ENCODE results near the gene TUBGCP6. TPM values are rescaled to one million over a fixed set of nuclear protein-coding genes. Genes with fewer than 3 reads are reported as not detected.

Gene TUBGCP6
- total RNA-seq, 2 experiments from 2014 or later: 41.4 to 43.8 TPM

DNA sequence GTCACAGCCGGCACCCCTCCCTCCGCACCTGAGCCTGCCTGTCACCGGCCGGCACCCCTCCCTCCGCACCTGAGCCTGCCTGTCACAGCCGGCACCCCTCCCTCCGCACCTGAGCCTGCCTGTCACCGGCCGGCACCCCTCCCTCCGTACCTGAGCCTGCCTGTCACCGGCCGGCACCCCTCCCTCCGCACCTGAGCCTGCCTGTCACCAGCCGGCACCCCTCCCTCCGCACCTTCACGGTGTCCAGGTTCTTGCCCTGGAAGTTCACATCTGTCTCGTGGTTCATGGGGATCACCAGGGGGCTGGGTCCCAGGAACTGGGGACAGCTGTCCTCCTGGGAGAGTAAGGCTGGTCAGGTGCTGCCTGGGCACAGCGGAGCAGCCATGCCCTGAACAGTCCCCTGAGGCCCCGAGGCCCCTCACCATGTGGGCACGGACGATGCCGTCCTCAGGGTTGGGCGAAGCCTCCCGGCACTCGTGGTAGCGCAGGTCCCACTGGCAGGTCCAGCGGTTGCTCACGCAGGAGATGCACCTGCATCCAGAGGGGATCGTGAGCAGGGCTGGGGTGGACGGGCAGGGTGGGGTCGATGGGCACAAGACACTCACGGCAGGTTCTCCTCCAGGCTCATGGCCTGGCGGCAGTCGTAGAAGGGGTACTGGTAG, 40.9 kb upstream of the TUBGCP6 start:
- Mint-ChIP-seq H3K4me1 (ENCODE audit: low read depth) (no peaks in the 10 kb centered on the region), H3K27ac (no peak overlapping the region), H3K9me3 (no peaks in the 10 kb centered on the region), H3K27me3 (peaks cover 5% of the 10 kb centered on the region), H3K36me3 (no peaks in the 10 kb centered on the region), H3K4me3 (no peak overlapping the region)
- POLR2A ChIA-PET: interaction anchor here (0.6 kb wide), 1 partner anchor 71 kb away, joined by 4 read pairs; no protein-coding TSS in a partner anchor
- intact Hi-C loops (cut with micrococcal nuclease): no loop called here
- DNase-seq: no peak
- CTCF ChIA-PET: no interaction called here

DNA sequence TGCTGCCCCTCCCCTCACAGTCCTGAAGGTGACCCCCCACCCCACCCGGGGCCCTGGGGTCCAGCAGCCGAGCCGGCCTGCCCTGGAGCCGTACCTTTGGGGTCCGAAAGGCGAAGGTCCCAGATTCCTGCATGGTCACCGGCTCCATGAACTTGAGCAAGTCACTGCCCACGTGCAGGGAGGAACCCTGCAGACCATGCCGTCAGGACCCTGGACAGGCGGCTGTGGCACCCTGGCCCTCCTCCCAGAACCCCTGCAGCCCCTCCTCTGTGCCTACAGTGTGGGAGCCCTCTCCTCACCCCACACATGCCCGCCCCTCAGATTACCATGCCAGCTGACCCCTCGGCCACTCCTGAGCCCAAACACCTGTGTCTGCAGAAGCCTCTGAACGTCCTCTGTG, 39.7 kb upstream of the TUBGCP6 start:
- no peak for DNase-seq
- intact Hi-C loops (cut with micrococcal nuclease): no loop called here
- no peaks in the 10 kb centered on the region for H3K36me3 Mint-ChIP-seq
- no peaks in the 10 kb centered on the region for H3K4me1 Mint-ChIP-seq (ENCODE audit: low read depth)
- ChIA-PET CTCF (no interaction called here), POLR2A (no interaction called here)
- H3K4me3 Mint-ChIP-seq: no peak overlapping the region
- H3K27ac Mint-ChIP-seq: no peak overlapping the region
- no peaks in the 10 kb centered on the region for H3K9me3 Mint-ChIP-seq
- H3K27me3 Mint-ChIP-seq: peaks cover 3% of the 10 kb centered on the region

DNA sequence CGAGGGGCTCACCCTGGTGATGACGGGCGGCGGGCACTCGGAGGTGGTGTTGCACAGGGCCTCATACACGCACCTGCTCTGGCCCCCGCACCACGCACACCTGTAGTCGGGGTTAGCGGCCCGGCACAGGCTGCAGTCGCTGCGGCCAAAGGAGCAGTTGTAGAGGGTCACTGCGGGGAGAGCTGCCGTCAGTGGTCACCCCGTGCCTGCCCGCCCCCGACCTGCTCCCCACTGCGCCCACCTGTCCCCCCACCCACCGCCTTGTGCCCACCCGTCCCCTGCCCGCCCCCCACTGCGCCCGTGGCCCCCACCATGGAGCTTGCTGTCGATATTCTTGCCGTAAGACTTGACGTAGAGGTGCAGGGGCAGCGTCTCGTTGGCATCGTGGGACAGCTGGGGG, 39.0 kb upstream of the TUBGCP6 start:
- DNase-seq: no peak
- Mint-ChIP-seq H3K27me3 (peaks cover 3% of the 10 kb centered on the region), H3K36me3 (no peaks in the 10 kb centered on the region), H3K4me1 (ENCODE audit: low read depth) (no peaks in the 10 kb centered on the region), H3K9me3 (no peaks in the 10 kb centered on the region), H3K4me3 (no peak overlapping the region), H3K27ac (no peak overlapping the region)
- ChIA-PET CTCF (no interaction called here), POLR2A (no interaction called here)
- intact Hi-C loops (cut with micrococcal nuclease): no loop called here

DNA sequence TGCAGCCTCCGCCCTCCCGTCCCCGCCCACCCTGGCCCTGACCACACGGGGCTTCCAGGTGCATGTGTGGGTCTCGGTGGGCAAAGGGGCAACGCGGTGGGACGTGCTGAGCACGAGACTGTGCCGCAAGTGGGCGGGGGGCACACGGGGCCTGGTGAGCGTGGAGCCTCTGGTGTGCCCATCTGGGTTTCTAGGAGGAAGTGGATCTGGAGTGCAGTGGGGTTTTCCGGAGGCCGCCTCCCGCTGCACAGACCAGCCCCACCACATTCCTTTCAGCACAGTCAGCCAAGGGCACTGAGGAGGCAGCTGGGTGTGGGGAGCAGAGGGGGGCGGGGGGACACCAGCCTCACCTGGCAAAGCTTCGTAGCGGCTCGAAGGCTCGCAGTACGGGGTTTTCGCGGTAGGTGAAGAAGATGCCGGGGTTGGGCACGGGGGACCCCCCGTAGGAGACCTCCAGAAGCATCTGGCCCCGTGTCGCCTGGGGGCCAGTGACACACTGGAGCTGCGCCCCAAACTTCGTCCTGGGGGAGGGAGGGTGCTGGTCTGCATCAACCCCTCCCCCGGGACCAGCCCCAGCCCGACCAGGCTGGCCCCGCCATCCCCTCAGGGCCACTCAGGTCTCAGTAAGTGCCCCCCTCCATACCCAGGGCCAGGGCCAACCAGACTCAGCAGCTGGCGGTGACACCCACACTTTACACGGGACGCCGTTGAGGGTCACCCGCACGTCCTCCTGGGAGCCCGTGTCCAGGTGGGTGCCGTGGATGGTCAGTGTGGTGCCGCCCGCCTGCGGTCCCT, 37.7 kb upstream of the TUBGCP6 start:
- CTCF ChIA-PET: no interaction called here
- no peak for DNase-seq
- H3K27ac Mint-ChIP-seq: no peak overlapping the region
- H3K4me1 Mint-ChIP-seq (ENCODE audit: low read depth): no peaks in the 10 kb centered on the region
- no peaks in the 10 kb centered on the region for H3K9me3 Mint-ChIP-seq
- POLR2A ChIA-PET: no interaction called here
- H3K27me3 Mint-ChIP-seq: peaks cover 3% of the 10 kb centered on the region
- no peaks in the 10 kb centered on the region for H3K36me3 Mint-ChIP-seq
- intact Hi-C loops (cut with micrococcal nuclease): no loop called here
- H3K4me3 Mint-ChIP-seq: no peak overlapping the region

DNA sequence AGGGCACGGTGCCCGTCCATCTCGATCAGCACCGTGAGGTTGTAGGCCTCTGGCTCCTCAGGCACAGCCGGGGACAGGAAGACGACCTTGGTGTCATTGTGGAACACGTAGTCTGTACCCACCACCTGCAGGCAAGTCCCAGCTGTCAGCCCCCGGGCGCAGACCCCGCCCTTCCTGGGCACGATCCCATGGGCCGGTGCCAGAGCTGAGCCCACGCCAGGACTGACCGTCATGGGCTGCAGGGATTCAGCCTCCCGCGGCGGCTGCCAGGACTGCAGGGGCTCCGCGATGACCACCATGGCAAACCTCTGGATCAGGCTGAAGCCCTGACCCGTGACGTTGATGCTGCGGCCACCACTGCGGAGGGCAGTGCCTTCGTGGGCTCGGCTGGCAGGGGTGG, 37.1 kb upstream of the TUBGCP6 start:
- H3K36me3 Mint-ChIP-seq: no peaks in the 10 kb centered on the region
- CTCF ChIA-PET: no interaction called here
- intact Hi-C loops (cut with micrococcal nuclease): no loop called here
- no peak overlapping the region for H3K4me3 Mint-ChIP-seq
- DNase-seq: no peak
- H3K9me3 Mint-ChIP-seq: no peaks in the 10 kb centered on the region
- POLR2A ChIA-PET: no interaction called here
- no peak overlapping the region for H3K27ac Mint-ChIP-seq
- H3K27me3 Mint-ChIP-seq: peaks cover 3% of the 10 kb centered on the region
- H3K4me1 Mint-ChIP-seq (ENCODE audit: low read depth): no peaks in the 10 kb centered on the region

DNA sequence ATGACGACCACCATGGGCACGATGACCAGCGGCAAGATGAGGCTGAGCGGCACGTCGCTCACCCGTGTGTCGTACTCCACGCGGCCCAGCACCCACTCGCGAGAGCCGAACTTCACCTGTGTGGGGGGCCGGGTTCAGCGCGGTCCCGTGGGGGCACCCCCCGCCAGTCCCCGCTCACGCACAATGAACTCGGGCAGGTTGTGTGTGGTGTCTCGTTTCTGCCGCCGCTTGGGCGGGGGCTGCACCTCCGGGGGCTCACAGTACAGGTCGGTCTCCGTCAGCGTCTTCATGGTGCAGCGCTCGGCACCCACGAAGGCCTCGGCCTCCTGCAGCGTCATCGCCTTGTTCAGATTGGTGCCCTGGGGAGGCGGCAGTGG, 36.5 kb upstream of the TUBGCP6 start:
- H3K9me3 Mint-ChIP-seq: no peaks in the 10 kb centered on the region
- H3K4me1 Mint-ChIP-seq (ENCODE audit: low read depth): no peaks in the 10 kb centered on the region
- no peak for DNase-seq
- H3K4me3 Mint-ChIP-seq: no peak overlapping the region
- H3K27ac Mint-ChIP-seq: no peak overlapping the region
- no peaks in the 10 kb centered on the region for H3K36me3 Mint-ChIP-seq
- ChIA-PET POLR2A (no interaction called here), CTCF (no interaction called here)
- intact Hi-C loops (cut with micrococcal nuclease): no loop called here
- peaks cover 3% of the 10 kb centered on the region for H3K27me3 Mint-ChIP-seq

DNA sequence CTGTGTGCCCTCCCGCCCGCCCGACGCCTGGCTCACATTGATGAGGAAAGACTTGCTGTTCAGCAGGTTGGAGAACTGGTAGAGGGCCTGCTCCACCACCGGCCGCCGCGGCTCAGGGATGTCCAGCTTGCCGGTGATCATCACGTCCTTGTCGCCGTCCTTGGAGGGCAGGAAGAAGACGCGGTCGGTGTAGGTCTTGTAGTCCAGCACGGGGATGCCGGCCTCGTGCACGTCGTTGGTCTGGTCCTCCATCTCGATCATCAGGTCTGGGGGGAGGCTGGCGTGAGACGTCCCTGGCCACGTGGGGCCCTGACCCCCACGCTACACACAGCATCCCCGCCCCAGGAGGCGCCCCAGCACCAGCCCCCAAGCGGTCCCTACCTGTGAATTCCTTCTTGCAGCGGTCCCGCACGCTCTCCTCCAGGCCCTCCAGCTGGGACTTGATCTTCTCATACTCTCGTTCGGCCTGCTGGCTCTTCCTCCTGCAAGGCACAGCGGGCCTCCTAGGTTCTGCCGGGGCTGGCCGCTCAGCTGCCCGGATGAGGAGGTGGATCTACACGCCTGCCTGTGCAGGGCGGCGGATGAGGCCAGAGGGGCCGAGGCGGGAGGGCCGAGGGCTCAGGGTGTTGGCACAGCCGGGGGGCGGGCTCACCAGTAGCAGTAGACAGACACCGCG, 36.0 kb upstream of the TUBGCP6 start:
- no peak for DNase-seq
- H3K36me3 Mint-ChIP-seq: no peaks in the 10 kb centered on the region
- intact Hi-C loops (cut with micrococcal nuclease): no loop called here
- no peaks in the 10 kb centered on the region for H3K9me3 Mint-ChIP-seq
- H3K27me3 Mint-ChIP-seq: peaks cover under 1% of the 10 kb centered on the region
- POLR2A ChIA-PET: no interaction called here
- H3K4me1 Mint-ChIP-seq (ENCODE audit: low read depth): no peaks in the 10 kb centered on the region
- H3K4me3 Mint-ChIP-seq: no peak overlapping the region
- no peak overlapping the region for H3K27ac Mint-ChIP-seq
- CTCF ChIA-PET: no interaction called here

DNA sequence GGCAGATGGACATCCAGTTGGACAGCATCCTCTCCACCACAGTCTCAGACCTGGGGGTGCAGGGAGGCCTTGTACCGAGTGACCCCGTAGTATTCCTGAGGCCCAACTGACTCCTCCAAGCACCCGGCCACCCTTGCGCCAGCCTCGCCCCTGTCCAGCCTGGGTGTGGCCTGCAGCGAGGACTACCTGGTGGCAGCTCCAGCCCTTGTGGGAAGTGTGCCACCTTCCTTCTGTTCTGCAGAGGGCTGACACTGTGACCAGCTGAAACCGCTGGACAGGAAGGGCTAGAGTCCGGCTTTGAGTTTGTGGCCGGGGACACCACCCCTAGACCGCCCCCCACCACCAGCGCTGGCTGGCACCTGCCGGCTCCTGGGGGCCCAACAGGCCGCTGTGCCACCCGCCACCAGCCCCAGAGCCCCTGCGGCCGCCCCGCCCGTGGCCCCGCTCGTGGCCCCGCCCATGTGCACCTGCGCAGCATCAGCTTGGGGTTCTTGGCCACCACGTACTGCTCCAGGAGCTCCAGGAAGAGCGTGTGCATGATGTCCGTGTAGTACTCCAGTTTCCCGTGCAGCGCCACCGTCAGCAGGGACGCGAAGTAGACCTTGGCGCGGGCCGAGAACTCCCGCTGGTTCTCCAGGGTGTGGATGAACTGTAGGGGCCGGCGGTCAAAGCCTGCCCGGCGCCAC, 35.3 kb upstream of the TUBGCP6 start:
- POLR2A ChIA-PET: no interaction called here
- CTCF ChIA-PET: interaction anchor here (0.6 kb wide), 1 partner anchor 48 kb away, joined by 3 read pairs; no protein-coding TSS in a partner anchor

DNA sequence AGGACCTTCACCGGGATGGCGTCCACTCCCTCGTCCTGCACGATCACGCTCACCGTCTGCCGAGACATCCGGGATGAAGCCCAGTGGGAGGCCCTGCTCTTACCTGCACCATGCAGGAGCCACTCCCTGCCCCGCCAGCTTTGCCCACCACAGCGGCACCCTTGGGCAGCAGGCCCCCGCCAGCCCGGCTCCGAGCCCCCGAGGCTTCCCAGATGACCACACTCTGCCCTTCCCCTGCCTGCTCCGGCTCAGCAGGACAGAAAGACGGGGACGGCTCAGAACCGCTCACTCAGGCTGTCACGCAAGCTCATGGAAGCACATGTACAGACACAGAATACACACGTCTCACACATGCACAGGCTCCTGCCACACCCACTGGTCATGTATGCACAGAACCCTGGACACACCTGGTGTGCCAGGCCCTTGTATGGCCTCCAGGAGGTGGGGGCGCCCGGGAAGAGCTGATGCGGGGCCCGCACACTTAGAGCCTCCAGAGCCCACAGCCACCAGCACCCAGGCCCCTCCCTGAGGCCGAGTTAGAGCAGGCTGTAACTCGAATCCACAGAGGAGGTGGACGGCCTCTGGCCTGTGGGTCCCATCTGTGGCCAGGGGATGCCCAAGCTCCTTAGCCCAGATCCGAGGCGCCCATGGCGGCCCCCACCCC, 34.3 kb upstream of the TUBGCP6 start:
- Mint-ChIP-seq H3K9me3 (no peaks in the 10 kb centered on the region), H3K4me3 (no peak overlapping the region), H3K4me1 (ENCODE audit: low read depth) (no peaks in the 10 kb centered on the region), H3K27ac (no peak overlapping the region), H3K27me3 (no peaks in the 10 kb centered on the region), H3K36me3 (no peaks in the 10 kb centered on the region)
- ChIA-PET POLR2A (no interaction called here), CTCF (no interaction called here)
- intact Hi-C loops (cut with micrococcal nuclease): loop anchor here (1.0 kb wide), 1 partner anchor 29 kb away; no protein-coding TSS in a partner anchor
- no peak for DNase-seq

More for the DNA sequence above, 35.3 kb upstream of the TUBGCP6 start:
- Mint-ChIP-seq H3K9me3 (no peaks in the 10 kb centered on the region), H3K27ac (no peak overlapping the region), H3K4me3 (no peak overlapping the region), H3K36me3 (no peaks in the 10 kb centered on the region), H3K4me1 (ENCODE audit: low read depth) (no peaks in the 10 kb centered on the region), H3K27me3 (no peaks in the 10 kb centered on the region)
- intact Hi-C loops (cut with micrococcal nuclease): no loop called here
- DNase-seq: no peak

DNA sequence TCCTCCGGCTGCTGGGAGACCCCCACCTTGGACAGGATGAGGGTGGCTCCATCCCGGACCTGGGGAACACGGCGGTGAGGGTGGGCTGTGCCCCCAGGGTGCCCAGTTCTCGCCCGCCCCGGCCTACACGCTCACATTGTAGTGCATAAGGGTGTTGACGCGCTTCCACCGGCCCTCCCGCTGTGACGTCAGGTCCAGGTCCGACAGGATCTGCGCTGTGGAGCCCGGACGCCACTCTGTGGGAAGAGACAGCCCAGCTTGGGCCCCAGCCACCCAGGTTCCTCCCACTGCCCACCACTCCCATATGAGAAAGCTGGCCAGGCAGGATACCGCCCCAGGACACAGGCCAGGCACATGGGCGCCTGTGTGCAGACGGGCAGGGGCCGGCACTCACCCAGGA, 33.6 kb upstream of the TUBGCP6 start:
- Mint-ChIP-seq H3K9me3 (no peaks in the 10 kb centered on the region), H3K36me3 (no peaks in the 10 kb centered on the region), H3K4me3 (no peak overlapping the region), H3K4me1 (ENCODE audit: low read depth) (no peaks in the 10 kb centered on the region), H3K27ac (no peak overlapping the region), H3K27me3 (no peaks in the 10 kb centered on the region)
- ChIA-PET POLR2A (no interaction called here), CTCF (no interaction called here)
- intact Hi-C loops (cut with micrococcal nuclease): loop anchor here (1.0 kb wide), 1 partner anchor 30 kb away; no protein-coding TSS in a partner anchor
- DNase-seq: no peak

DNA sequence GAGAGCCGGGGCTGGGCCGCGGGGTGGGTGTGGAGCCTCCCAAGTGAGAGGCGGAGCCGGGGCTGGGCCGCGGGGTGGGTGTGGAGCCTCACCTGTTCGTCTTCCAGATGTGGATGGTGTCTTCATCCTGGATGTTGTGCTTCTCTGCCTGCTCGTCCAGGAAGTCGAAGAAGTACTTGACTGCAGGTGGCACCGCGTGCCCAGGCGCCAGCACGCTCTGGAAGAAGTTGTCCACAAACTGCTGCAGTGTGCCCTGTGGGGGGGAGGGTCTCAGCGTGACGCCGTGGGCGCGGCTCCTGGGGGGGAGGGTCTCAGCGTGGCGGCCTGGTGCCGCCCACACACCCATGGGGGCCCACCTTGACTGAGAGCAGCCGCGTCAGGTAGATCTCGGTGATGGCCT, 32.9 kb upstream of the TUBGCP6 start:
- no peak for DNase-seq
- Mint-ChIP-seq H3K4me1 (ENCODE audit: low read depth) (no peaks in the 10 kb centered on the region), H3K27me3 (no peaks in the 10 kb centered on the region), H3K36me3 (no peaks in the 10 kb centered on the region), H3K9me3 (no peaks in the 10 kb centered on the region), H3K27ac (no peak overlapping the region), H3K4me3 (no peak overlapping the region)
- POLR2A ChIA-PET: no interaction called here
- intact Hi-C loops (cut with micrococcal nuclease): loop anchor here (1.0 kb wide), 1 partner anchor 31 kb away; no protein-coding TSS in a partner anchor
- CTCF ChIA-PET: interaction anchor here (1.4 to 3.3 kb wide), 2 partner anchors 16 to 51 kb away, joined by 5 to 14 read pairs; no protein-coding TSS in a partner anchor

DNA sequence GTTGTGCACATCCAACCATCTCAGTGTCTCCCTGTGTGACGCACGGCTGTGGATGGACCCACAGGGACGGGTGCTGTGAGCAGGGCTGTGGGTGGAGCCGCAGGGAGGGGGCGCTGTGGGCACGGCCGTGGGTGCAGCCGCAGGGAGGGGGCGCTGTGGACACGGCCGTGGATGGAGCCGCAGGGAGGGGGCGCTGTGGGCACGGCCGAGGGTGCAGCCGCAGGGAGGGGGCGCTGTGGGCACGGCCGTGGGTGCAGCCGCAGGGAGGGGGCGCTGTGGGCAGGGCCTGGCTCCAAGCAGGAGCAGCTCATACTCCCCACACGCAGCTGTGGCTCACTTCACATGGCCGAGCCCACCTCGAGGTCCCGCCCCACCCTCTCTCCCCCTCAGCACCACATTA, 31.3 kb upstream of the TUBGCP6 start:
- H3K27me3 Mint-ChIP-seq: no peaks in the 10 kb centered on the region
- DNase-seq: peak; percentile 78
- ChIA-PET CTCF (interaction anchor here (0.6 to 3.3 kb wide), 25 partner anchors 12 to 345 kb away, joined by 3 to 14 read pairs (median 4); partner anchors contain the start of genes HDAC10, PLXNB2 and PPP6R2), POLR2A (no interaction called here)
- no peaks in the 10 kb centered on the region for H3K36me3 Mint-ChIP-seq
- no peak overlapping the region for H3K27ac Mint-ChIP-seq
- intact Hi-C loops (cut with micrococcal nuclease): loop anchor here (1.0 kb wide), 2 partner anchors 51 to 66 kb away; partner anchors contain the start of gene DENND6B
- no peak overlapping the region for H3K4me3 Mint-ChIP-seq
- H3K9me3 Mint-ChIP-seq: no peaks in the 10 kb centered on the region
- no peaks in the 10 kb centered on the region for H3K4me1 Mint-ChIP-seq (ENCODE audit: low read depth)

Data from activated CD4-positive, alpha-beta memory T cell treated with anti-CD3 and anti-CD28 coated beads for 36 hours (primary cell).